ENCODE measurements around the gene IMPA2.

GRCh38 chr18:12008181-12008767 is 27.0 kb downstream of the IMPA2 start:
- no peak for TF ChIP-seq CTCF (IDR thresholded peaks at IDR 0.05)
- no peak for TF ChIP-seq POLR2A (IDR thresholded peaks at IDR 0.05)

Measured in right lobe of liver (tissue), 4 donors.